ENCODE measurements around the gene TP53TG3.
"Not testable (repeated sequence)": the region's sequence is repeated elsewhere in the genome, so short reads cannot be mapped to it uniquely, and the experiment has no call there.

The TP53TG3 gene

DNA sequence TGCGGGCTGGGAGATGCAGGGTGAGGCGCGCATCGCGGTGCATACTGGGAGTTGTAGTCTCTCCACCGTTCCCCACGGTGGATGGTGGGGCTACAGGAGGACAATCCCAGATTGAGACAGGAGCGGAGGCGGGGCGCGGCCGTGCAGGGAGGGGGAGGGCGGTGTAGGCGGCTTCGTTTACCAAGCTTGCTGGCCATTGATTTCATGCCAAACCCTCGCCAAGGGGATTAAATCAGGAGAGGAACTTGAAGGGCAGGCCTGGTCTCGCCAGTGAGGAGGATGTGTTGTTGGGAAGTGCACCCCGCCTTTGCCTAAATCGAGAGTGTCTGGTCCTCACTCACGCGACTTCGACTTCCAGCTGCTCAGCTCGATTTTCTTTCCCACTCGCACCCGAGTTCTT lies at the start of gene TP53TG3:
Gene TP53TG3, minus strand, starts transcription at position 101 of the 400 bp plus-strand sequence. Its CDS starts 68 bp downstream, at position 33.
- H3K4me3 ChIP-seq = not testable (repeated sequence)

DNA sequence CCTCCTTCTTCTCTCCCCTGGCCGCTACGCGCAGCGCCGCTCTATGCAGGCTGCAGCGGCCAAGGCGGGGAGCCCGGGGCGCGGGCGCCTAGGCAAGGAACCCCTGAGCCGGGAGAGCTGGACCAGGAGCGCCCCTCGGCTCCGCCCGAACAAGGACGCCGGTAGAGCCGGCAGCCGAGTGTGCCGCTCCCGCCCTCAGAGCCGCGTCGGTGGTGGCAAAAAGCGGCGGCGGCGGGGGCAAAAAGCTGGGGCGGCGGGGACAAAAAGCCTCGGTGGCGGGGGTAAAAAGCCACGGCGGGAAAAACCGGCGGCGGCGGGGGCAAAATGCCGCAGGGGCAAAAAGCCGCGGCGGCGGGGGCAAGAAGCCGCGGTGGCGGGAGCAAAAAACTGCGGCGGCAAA lies 25.1 kb downstream of the TP53TG3 start:
- H3K4me3 ChIP-seq, H3K27ac ChIP-seq: not testable (repeated sequence)

More for the DNA sequence above, at the start of gene TP53TG3:
- not testable (repeated sequence) for H3K27ac ChIP-seq

GRCh38 chr16:32647562-32647961 lies 28.4 kb downstream of the TP53TG3 start:
- H3K27ac ChIP-seq, H3K4me3 ChIP-seq: not testable (repeated sequence)

DNA sequence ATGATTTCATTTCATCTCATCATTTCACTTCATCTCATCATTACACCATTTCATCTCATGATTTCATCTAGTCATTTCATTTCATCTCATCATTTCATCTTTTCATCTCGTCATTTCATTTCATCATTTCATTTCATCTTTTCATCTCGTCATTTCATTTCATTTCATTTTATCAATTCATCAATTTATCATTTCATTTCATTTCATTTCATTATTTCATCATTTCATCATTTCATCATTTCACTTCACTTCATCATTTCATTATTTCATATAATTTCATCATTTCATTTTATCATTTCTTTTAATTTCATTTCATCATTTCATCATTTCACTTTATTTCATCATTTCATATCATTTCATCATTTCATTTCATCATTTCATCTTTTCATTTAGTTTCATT lies 29.2 kb downstream of the TP53TG3 start:
- not testable (repeated sequence) for H3K4me3 ChIP-seq

DNA sequence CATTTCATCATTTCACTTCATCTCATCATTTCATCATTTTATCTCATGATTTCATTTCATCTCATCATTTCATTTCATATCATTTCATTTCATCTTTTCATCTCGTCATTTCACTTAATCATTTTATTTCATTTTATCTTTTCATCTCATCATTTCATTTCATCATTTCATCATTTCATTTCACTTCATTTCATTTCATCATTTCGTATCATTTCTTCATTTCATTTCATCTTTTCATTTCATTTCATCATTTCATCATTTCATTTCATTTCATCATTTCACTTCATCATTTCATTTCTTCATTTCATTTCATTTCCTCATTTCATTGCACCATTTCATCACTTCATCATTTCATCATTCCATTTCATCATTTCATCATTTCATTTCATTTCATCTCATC lies 29.8 kb downstream of the TP53TG3 start:
- not testable (repeated sequence) for H3K27ac ChIP-seq, H3K4me3 ChIP-seq

More for the DNA sequence above, 29.2 kb downstream of the TP53TG3 start:
- H3K27ac ChIP-seq = not testable (repeated sequence)

- not testable (repeated sequence) for H3K4me3 ChIP-seq, H3K27ac ChIP-seq
Observed at GRCh38 chr16:32645278-32645908, 30.6 kb downstream of the TP53TG3 start.

DNA sequence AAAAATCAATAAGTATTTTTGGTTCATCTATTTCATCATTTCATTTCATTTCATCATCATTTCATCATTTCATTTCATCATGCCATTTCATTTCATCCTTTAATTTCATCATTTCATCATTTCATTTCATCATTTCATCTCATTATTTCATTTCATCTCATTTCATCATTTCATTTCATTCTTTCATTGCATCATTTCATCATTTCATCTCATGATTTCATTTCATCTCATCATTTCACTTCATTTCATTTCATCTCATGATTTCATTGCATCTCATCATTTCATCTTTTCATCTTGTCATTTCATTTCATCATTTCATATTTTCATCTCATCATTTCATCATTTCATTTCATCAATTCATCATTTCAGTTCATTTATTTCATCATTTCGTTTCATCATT lies 31.2 kb downstream of the TP53TG3 start:
- not testable (repeated sequence) for H3K27ac ChIP-seq, H3K4me3 ChIP-seq

DNA sequence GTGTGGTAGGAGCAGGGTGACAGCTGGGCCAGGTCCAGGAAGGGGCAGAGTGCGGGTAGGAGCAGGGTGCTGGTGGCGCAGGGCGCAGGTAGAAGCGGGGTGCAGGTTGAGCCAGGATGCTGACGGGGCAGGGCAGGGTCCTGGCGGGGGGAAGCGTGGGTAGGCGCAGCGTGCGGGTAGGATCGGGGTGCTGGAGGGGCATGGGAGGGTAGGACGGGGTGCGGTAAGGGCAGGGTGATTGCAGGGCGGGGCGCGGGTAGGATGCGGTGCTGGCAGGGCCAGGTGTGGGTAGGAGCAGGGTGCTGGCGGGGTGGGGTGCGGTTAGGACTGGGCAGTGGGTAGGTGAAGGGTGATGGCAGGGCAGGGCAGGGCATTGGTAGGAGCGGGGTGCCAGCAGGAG lies 38.4 kb downstream of the TP53TG3 start:
- H3K27ac ChIP-seq, H3K4me3 ChIP-seq: not testable (repeated sequence)

DNA sequence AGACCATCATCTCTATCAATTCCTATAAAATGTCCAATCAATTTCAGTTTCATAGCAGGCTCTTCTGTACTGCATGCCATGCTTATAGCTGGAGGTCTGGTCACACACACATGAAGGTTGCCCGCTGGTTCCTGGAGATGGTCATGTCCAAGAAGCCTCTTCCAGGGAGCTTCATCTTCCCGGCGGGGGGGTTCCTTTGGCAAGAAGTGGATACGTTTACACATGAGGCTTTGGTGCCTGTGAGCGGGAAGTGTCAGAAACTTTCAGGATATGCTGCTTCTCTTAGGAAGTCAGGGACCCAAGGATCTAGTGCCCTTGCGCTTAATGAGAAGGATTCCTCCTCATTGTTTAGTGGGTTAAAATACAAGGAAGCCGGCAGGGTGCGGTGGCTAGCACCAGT lies 43.9 kb downstream of the TP53TG3 start:
- not testable (repeated sequence) for H3K4me3 ChIP-seq, H3K27ac ChIP-seq
